ENCODE data around the gene ARHGAP26.
A peak's percentile ranks its signal among the peaks of the same experiment; 100 is the strongest.

ARHGAP26 gene

DNA sequence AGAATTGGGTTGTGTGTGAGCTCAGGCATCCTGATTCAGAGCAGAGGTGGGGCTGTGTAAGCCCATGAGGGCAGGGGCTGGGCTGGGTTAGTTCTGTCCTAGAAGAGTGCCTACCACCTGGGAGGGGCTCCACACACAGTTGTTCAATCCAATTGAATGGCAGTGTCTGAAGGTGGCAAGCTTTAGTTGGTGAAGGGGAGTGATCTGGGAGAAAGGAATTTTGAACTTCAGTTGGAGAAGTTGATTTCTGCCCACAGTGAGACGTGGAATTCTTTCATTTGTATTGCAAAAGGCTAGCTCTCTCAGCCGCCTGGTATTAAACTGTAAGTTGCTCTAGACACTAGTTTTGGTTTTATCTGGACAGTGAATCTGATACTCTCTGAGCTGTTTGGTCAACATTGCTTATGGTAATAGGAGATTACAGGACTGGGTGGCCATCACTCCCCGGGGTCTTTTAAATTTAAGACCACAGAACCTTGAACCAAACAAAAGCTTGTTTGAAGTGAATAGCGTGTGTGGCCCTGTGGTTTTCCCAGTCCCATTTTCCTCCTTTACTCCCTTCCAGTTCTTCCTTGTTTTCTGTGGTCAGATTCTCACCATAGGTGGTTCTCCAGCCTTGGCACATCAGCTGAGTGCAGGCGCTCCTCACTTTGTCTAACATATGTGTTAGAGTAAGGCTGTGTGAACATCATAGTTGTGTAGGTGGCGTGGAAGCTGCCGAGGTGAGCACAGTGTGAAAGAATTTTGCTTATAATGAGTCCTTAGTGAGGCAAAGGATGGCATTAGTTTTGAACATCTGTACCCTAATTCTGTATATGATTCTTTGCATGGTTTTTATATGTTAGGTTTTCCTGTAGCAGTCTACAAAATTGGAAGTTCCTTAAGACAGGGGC, 78.0 kb downstream of the ARHGAP26 start:
- no peak for DNase-seq (ENCODE audit: low read depth in 2 of 3, low spot score in 2 of 3)

DNA sequence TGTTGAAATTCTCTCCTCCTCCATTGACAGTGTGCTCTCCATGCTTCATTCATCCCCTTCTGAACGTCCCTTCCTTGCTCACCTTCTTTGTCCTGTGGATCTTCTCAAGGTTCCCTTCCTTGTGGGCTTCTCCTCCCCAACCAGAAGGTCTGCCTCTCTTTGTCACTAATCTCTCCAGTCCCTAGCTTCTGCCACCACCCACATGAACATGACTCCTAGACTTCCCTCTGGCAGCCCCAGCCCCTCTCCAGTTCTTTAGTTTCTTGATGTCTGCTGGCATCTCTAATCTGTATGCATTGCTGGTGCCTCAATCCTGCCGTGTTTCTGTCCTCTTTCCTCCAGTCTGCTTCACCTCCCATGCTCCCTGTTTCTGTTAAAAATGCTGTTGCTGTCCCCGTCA, 79.3 kb downstream of the ARHGAP26 start:
- no peak for DNase-seq (ENCODE audit: low read depth in 2 of 3, low spot score in 2 of 3)

DNA sequence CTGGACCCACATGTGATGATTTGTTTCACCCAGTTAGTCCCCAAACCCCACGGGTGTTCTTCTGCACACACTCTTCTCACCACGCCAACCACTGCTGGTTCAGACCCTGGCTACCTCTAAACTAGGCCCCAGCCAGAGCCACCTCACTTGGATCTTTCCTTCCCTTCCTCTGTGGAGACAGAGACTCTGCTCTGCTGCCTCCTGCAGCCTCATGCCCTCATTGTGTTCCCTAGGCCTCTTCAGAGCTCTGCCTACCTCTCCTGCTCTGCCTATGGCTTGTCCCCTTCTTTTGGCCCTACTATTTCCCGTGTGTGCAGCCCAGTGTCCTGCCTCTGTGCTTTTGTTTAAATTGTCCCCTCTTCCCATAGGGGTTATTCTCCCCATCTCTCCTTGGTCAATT, 79.7 kb downstream of the ARHGAP26 start:
- DNase-seq (ENCODE audit: low read depth in 2 of 3, low spot score in 2 of 3), result no peak

DNA sequence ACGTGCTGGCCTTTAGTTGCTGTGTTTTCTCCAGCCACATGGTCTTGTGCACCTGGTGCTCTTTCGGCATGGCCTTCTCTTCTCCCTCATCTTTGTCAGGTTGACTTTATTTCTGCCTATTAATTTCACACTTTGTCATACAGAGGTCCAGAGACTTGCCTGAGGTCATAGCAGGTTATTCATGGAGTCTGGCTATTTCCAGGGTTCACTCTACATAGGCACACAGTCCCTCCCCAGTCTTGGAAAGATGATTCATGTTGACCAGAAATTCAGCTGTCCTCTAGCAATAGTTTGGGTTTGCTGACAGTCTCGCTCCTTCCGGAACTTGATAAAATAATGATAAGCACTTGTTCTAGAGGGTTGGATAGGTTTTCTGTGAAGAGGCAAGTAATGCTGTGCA, 81.6 kb downstream of the ARHGAP26 start:
- no peak for DNase-seq (ENCODE audit: low read depth in 2 of 3, low spot score in 2 of 3)

DNA sequence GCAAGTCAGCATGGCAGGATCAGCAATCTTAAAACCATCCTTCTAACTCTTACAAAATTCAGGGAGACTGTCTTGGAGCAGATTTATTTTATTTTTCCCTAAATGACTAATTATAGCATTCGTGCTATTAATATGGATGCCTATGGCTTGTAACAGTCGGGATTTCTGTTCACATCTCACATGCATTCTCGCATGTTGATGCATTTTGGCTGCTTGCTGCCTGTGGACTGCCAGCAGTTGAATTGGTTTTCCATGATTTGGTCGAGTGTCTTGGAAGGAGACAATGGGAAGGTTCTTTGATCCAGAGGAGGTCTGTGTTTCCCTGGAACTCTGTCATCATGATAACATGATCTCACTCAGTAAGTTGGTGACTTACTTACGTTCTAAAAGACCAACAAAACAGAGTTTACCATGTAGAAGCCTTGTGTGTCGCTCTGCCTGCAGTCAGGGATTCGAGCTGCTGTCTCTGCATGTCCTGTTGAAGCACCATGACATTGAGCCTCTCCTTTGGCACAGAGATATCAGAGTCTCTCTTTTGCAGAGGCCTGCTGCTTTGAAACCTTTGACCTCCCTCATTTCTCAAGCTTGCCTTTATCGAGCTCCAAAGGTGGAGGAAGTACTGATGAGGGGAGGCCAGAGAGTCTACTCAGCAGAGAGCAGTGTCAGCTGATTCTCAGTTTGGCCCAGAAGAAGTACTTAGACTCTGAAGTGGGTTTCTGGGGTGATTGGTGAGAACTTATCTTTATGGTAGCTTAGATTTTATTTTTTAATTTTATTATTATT, 82.4 kb downstream of the ARHGAP26 start:
- DNase-seq (ENCODE audit: low read depth in 2 of 3, low spot score in 2 of 3), result no peak

DNA sequence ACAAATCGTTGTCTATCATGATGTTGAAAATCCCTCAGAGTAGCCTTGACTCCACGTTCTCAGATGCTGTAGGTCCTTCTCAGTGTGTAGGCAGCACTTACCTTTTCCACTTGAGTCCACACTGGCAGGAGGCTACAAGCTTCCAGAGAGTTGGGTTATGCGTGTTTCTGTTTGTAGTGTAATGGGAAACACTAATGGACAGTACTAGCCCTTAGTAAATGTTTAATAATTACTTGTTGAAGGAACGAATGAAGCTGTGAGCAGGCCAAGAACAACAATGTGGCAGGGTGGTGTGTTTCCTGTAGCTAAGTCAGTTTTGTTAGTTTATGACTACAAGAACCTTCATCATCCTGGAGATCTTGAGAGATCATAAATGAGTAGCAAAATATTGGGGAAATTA, 83.5 kb downstream of the ARHGAP26 start:
- no peak for DNase-seq (ENCODE audit: low read depth in 2 of 3, low spot score in 2 of 3)

DNA sequence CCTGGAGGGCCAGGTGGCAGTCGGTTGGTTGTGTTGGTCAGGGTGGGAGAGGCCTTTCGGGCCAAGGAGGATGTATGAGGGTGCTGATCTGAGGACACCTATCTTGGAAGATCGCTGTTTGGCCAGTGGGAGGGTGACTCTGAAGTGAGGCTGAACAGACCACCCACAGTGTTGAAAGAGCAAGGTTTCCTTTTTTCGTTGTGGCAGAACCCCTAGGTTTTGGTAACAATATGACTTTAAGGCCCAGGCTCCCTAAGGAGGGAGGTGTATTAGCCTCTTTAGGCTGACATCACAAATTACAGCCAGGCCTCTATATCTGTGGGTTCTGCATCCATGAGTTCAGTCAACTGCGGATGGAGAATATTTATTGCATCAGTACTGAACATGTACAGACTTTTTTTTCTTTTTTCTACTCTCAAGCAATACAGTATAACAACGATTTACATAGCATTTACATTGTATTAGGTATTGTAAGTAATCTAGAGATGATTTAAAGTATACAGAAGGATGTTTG, 86.1 kb downstream of the ARHGAP26 start:
- DNase-seq (ENCODE audit: low read depth in 2 of 3, low spot score in 2 of 3), result no peak

DNA sequence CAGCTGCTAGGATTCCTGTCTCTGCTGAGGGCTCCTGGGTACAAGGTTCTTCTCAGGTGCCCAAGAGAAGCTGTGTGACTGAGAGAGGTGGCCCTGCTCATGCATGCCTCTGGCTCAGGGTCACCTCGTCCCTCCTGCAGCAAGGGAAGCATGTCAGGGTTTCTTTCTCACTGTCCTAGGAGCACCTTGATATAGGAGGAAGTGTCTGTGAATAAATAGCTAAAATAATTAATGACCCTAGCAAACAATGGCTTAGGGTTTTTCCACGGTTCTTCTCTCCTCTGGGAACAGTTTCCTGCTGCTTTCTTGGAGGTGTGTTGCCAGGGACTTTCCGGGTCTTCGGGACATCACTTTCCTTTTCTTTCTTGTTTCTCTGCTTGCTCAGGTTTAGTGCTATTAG, 87.2 kb downstream of the ARHGAP26 start:
- no peak for DNase-seq (ENCODE audit: low read depth in 2 of 3, low spot score in 2 of 3)

DNA sequence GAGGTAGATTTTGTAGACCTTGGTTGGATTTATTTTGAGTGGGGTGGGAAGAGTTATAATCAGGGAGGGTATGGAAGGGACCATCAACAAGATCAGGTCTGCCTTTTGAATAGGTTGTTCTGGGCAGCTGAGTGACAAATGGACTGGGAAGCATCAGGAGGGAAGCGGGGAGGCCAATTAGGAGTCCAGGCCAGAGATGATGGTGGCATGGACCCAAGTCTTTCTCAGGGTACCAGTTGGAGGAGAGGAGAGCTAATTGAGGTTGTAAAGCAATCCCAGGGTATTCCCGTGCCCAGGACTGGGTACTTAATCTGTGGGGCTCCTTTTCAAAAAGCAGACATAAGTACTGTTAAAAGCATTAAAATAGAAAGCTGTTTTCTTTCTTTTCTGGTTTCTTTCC, 88.9 kb downstream of the ARHGAP26 start:
- no peak for DNase-seq (ENCODE audit: low read depth in 2 of 3, low spot score in 2 of 3)

DNA sequence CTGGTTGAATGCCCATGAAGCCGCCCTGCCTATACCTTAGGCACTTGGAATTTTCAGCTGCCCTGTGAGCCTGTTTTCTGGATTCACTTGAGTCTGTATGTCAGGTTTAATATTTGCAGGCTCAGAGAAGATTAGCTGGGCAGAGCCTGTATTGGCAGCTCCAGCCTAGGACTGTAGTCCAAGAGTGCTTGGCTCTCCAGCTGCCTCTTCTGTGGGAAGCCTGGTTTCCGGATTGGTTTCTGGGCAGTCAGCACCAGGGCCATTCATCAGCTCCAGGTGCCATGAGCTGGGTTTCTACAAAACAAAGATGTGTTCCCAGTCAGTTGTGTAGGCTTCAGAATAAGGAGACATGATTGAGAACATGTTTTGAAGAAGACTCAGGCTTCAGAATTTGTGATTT, 90.1 kb downstream of the ARHGAP26 start:
- DNase-seq (ENCODE audit: low read depth in 2 of 3, low spot score in 2 of 3), result no peak

DNA sequence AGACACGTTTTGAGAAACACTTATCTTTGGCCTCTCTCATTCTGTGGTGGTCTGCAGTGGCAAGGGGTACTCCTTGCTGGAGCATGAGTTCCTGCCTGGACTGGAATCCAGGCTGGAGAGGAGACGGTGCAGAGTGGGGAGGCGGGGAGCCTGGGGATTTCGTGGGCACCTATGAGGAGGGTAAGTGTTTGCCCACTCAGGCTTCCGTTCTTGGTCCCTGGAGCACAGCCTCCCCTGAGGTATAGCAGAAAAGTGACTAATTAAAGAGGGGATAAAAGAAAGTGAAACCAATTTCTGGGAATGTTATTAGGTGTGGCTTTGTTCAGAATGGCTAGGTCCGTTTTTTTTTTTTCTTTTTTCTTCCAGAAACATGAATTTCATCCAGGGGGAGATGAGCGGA, 90.8 kb downstream of the ARHGAP26 start:
- no peak for DNase-seq (ENCODE audit: low read depth in 2 of 3, low spot score in 2 of 3)

DNA sequence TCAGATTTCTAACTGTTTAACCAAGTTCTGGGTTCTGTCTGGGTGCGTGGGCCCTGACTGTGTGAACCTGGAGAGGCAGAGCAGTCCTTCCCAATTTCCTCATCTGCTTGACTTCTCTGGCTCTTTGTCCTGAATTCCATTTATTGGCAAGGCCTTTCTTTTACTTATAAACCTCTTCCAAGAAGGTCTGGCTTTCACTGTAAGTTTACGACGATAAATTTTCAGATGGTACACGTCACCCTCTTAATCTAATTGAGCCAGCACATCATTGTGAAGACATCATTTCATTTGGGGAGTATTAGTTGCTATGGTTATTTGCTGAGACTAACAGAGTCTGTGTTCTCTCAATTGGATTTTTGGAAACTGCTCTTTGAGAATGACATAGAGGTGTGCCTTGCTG, 92.4 kb downstream of the ARHGAP26 start:
- no peak for DNase-seq (ENCODE audit: low read depth in 2 of 3, low spot score in 2 of 3)

DNA sequence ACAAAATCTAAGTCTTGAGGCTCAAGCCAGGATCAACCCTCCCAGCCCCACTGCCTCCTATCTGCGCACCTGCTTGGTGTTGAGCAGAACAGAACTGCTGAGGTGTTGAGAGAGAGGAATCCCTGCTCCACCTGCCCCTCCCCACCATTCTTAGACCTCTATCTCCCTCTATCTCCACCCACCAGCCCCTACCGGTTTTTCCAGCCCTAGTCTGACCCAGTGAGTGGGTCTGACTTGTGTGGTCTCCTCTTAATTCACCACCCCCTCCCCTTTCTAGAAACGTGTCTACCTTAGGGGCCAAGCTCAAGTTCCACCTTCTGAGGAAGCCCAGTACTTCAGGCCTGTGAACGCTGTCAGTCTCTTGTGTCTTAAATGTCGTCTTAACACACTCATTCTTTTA, 93.7 kb downstream of the ARHGAP26 start:
- no peak for DNase-seq (ENCODE audit: low read depth in 2 of 3, low spot score in 2 of 3)

DNA sequence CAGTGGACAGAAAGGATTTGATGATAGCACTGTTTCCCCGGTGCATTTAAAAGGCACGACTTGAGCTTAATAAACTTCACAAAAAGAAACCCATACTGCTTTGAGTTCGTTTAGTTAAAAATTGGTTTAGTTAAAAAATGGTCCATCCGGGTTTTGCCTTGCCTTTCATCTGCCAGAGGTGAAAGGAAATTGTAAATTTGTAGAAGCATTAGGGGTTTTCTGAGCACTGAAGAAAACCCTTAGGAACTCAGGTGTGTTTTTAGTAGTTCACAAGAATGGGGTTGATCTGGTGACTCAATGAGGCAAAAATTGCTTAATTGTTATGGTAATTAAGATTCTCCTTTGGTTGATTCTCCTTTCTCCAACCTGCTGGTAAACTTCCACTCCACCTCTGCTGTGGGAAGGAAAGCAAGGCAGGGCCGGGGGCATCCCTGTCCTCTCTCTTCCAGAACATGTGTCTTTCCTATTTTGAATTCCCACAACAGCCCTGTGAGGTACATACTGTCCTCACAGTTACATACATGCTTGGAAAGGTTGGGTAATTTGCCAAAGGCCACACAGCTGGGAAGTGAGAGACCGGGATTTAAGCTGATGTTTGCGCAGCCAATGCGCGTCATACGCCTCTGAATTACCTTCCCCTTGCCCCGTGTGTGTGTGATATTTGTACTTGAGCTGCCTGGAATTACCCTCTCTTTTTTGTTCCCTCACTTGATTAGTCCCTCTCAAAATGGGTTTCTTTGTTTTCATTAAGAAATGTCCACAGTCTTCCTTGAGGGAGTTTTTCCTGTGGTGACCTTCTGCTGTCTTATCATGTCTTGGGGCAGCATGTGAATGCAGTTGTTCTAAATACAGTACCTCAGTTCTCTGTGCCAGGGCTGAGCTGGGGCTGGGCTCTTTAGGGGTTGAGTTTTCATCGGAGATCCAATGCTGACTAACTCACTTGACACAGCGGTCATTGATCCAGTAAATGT, 94.4 kb downstream of the ARHGAP26 start:
- DNase-seq (ENCODE audit: low read depth in 2 of 3, low spot score in 2 of 3), result no peak

DNA sequence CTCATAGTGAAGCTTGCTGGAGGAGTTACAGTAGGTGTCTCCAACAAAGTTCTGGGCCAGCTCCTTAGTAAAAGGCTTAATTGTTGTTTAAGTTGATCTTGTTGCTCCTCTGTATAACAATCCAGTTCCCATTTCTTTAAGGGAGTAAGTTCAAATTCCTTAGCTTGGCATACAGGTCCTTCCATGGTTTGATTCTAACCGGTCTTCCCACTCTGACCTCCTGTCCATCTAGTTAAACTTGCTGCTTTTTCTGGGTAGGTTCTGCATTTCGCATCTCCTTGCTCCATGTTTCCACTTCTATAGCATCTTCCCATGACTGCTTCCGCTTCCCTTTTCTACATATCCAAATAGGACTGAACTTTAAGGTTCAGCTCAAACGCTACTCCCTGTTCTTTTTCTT, 95.5 kb downstream of the ARHGAP26 start:
- DNase-seq (ENCODE audit: low read depth in 2 of 3, low spot score in 2 of 3), result no peak

DNA sequence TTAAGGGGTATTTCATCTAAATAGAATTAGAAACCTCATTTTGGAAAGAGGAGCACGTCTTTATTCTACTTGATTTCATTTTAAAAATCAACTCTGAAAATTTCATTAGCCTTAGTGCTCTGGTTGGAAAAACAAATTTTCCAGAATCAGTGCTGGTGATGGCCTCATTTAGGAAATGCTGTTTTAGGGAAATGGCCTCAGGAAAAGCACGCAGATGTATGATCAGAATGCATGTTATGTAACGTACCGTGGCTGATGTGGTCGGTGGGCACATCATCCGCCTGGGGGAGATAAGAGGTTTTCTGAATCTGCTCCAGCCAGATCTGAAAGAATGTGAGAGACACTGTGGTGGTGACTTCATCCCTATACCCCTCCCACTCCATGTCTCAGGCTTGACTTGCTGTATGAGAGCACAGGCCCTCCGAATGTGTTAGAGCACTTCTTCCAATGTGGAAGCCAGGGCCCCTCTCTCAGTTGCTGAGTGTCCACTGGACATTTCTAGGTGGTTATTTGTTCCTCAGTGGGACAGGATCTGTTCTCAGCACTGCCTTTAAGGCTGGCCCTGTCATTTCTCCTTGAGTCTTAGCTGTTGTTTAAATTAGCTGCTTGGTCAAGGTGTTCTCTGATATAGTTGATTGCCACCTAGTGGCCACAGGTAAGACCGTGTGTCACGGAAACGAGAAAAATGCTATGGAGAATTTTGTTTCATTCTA, 96.5 kb downstream of the ARHGAP26 start:
- DNase-seq (ENCODE audit: low read depth in 2 of 3, low spot score in 2 of 3), result peak in 2 of 3 experiments; percentile 17 to 28

DNA sequence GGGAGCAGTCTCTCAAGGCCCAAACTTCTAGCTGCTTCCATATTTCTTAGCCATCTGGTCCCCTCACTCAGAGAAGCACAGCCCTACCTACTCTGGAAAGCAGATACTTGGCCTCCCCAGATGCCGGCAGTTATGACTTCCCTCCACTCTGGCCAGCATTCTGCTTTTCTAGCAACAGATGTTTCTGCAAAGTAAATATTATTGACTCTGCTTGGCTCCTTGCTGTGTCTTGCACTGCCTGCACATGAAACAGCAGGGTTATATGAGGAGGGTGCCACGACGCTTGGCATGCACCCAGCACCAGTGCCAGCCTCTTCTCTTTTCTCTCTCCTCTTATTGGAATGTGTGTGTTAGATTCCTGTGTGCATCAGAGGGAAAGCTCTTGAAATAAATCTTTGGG, 99.7 kb downstream of the ARHGAP26 start:
- DNase-seq (ENCODE audit: low read depth in 2 of 3, low spot score in 2 of 3), result no peak

DNA sequence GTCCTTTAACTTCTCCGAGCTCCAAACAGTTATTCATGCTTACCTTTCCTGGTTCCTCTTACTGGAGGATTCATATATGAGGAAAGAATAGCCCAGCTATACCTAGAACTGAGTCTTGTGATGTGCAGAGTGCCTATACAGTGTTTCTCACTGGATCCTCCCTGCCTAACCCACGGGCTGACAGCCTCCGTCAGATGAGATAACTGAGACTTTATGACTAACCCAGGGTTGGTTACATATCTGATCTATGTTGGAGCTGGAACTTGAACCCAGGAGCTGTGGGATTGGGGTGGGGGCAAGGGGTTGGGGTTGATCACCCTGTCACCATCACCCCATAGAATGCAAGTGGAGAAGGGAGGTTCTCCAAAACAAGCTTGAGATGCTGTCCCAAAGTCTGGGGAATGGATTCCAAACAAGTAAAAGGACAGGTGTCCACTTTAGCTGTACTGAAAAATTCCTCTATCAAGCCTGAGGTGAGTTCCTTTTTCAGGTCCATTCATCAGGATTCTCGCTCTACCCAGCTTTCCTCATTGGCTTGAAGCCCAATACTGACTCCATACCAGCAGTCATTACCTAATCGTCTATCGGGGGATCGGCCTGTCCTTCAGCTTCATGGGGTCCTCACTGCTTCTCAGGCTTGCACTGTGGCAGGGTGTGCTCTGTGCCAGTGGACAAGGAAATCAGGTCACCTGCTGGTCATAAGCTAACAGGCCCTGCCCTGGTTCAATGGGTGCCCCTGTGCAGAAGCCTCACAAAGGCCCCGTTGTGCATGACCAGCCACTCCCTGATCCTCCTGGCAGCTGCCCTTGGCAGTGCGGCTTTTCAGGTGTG, 100.6 kb downstream of the ARHGAP26 start:
- DNase-seq (ENCODE audit: low read depth in 2 of 3, low spot score in 2 of 3), result no peak

DNA sequence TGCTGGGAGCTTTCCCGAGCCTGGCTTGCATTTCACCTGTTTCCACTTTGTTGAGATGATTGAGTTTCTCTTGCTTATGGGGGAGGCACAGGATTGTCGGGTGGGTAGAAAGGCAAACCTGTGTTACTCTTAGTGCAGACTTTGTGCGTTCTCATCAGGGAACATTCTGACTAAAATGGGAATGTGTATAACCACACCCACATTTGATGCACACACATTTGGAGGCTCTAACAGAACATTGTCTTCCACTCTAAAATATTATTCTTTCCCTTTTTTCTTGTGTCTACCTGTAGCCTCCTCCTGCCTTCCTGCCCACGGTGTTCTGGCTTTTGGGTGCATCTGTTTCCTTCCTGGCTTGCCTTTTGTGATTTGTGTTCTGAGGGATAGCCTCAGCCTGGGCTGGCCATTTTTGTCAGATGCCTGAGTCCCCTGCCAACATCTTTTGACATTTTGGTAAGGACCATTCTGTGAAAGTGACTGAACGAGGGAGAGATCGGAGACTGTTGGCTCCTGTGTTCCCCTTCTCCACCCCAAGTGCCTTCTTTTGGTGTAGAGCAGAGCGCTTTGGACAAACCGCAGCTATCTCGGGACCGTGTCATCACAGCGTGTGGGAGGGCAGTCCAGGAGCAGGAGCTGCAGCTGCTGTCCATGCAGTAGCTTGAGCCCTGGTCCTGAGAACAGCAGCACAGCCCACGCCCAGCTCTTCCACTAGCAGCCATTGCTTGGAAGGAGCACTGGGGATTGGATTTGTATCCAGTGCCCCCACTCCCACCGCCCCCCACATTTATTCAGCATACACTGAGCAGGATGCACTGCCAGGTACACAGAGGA, 101.4 kb downstream of the ARHGAP26 start:
- DNase-seq (ENCODE audit: low read depth in 2 of 3, low spot score in 2 of 3), result no peak

Data from activated CD8-positive, alpha-beta memory T cell treated with anti-CD3 and anti-CD28 coated beads for 48 hours (primary cell).